ENCODE results near the gene KCNH3. TPM values are rescaled to one million over a fixed set of nuclear protein-coding genes. Genes with fewer than 3 reads are reported as not detected.

KCNH3 gene
- total RNA-seq, 6 experiments from 2014 or later: 0.09 to 0.25 (median 0.16) TPM; not detected in 3

DNA sequence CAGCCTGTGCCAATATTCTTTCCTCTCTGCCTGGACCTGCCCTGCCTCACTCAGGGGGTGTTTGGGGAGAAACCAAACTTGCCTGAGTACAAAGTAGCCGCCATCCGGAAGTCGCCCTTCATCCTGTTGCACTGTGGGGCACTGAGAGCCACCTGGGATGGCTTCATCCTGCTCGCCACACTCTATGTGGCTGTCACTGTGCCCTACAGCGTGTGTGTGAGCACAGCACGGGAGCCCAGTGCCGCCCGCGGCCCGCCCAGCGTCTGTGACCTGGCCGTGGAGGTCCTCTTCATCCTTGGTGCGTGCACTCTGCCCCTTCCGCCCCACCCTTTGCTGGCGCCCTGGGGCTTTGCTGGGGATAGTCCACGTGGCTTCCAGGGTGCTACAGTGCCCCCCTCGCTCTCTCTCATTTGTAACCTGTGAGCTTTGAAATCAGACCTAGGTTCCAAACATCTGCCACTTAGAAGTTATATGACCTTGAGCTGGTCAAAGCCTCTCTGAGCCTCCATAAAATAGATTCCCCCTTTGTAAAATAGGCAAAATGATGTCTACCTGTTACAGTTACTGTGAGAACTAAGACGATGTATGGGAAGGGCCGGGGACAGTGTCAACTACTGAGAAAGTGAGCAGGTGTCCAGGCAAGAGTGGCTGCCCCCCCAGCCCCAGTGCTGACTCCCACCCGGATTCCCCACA lies 4.5 kb downstream of the KCNH3 start:
- intact Hi-C loops (cut with DNase I): no loop called here
- Histone ChIP-seq H3K4me3 (no peak overlapping the region), H3K27me3 (peaks cover 0 to 5% of the 10 kb centered on the region in 2 donors), H3K9me3 (no peaks in the 10 kb centered on the region), H3K27ac (no peak overlapping the region), H3K4me1 (peaks cover 0 to 4% (median 0%) of the 10 kb centered on the region in 4 donors), H3K36me3 (no peaks in the 10 kb centered on the region)
- no peak for ATAC-seq
- peak in 1 of 3 donors; percentile 33 for DNase-seq
- WGBS (ENCODE audit: insufficient coverage, low coverage, low lambda C conversion rate, missing lambda C conversion rate): 74% methylated on average over 8 of the region's 20 CpGs
- TF ChIP-seq, protein P1, sequence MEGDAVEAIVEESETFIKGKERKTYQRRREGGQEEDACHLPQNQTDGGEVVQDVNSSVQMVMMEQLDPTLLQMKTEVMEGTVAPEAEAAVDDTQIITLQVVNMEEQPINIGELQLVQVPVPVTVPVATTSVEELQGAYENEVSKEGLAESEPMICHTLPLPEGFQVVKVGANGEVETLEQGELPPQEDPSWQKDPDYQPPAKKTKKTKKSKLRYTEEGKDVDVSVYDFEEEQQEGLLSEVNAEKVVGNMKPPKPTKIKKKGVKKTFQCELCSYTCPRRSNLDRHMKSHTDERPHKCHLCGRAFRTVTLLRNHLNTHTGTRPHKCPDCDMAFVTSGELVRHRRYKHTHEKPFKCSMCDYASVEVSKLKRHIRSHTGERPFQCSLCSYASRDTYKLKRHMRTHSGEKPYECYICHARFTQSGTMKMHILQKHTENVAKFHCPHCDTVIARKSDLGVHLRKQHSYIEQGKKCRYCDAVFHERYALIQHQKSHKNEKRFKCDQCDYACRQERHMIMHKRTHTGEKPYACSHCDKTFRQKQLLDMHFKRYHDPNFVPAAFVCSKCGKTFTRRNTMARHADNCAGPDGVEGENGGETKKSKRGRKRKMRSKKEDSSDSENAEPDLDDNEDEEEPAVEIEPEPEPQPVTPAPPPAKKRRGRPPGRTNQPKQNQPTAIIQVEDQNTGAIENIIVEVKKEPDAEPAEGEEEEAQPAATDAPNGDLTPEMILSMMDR (IDR thresholded peaks at IDR 0.05): no peak
- TF ChIP-seq POLR2A (IDR thresholded peaks at IDR 0.05): no peak

DNA sequence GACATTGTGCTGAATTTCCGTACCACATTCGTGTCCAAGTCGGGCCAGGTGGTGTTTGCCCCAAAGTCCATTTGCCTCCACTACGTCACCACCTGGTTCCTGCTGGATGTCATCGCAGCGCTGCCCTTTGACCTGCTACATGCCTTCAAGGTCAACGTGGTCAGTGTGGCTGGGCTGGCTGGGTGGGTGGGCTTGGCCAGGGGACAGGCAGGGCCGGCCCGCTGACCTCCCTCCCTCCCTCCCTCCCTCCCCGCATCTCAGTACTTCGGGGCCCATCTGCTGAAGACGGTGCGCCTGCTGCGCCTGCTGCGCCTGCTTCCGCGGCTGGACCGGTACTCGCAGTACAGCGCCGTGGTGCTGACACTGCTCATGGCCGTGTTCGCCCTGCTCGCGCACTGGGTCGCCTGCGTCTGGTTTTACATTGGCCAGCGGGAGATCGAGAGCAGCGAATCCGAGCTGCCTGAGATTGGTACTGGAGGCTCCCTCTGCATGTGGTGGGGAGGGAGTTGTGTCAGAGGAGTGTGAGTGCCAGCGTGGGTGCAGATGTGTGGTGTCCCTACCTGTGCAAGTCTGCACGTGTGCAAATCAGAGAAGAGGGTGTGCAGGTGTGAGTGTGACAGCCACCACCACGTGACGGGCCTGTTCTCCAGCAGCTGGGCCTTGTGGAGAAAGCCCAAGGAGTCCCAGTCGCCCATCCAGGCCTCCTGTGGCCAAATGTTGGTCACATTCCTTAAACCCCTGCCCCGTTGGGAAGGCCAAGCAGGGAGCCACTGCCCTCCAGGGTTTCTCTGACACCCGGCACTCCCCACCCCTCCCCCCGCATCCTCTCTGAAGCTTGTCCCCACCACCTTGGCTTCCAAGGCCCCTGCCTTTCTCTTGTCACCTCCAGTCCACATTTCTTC lies 5.3 kb downstream of the KCNH3 start:
- Histone ChIP-seq H3K36me3 (no peaks in the 10 kb centered on the region), H3K9me3 (no peaks in the 10 kb centered on the region), H3K27me3 (no peaks in the 10 kb centered on the region), H3K4me3 (no peak overlapping the region), H3K4me1 (no peaks in the 10 kb centered on the region), H3K27ac (no peak overlapping the region)
- peak in 1 of 3 donors; percentile 25 for DNase-seq
- intact Hi-C loops (cut with DNase I): no loop called here
- ATAC-seq: no peak
- no peak for TF ChIP-seq POLR2A (IDR thresholded peaks at IDR 0.05)
- TF ChIP-seq, protein P1 (IDR thresholded peaks at IDR 0.05): no peak
- 35% methylated on average over 4 of the region's 39 CpGs for WGBS (ENCODE audit: insufficient coverage, low coverage, low lambda C conversion rate, missing lambda C conversion rate)

DNA sequence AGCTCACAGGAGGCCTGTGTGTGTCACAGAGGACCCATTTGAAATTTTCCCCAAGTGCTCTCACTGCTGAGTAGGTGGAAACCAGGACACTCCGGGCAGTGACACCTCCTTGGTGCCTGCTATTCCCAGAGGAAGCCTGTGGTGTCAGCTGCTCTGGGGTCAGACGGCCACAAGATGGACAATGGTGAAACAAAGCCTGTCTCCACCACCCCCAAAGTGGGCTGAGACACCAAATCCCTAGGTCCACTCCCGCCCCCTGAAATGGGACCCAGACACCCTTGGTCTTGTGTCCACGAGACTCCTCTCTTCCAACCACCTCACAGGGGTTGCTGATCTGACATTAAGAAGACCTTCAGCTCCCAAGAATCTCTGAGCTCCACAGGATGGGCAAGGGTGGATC lies 7.0 kb downstream of the KCNH3 start:
- H3K4me1 ChIP-seq: peaks cover 0 to 4% (median 0%) of the 10 kb centered on the region in 4 donors
- H3K27me3 ChIP-seq: no peaks in the 10 kb centered on the region
- no peak for ATAC-seq
- intact Hi-C loops (cut with DNase I): no loop called here
- no peak for DNase-seq
- H3K9me3 ChIP-seq: no peaks in the 10 kb centered on the region
- no peak for TF ChIP-seq POLR2A (IDR thresholded peaks at IDR 0.05)
- TF ChIP-seq, protein P1 (IDR thresholded peaks at IDR 0.05): no peak
- H3K36me3 ChIP-seq: no peaks in the 10 kb centered on the region
- H3K27ac ChIP-seq: no peak overlapping the region
- no CpG with 5 or more reads among the region's 4 CpGs for WGBS (ENCODE audit: insufficient coverage, low coverage, low lambda C conversion rate, missing lambda C conversion rate)
- no peak overlapping the region for H3K4me3 ChIP-seq

GRCh38 chr12:49546481-49546880 lies 7.7 kb downstream of the KCNH3 start:
- WGBS (ENCODE audit: insufficient coverage, low coverage, low lambda C conversion rate, missing lambda C conversion rate): no CpG with 5 or more reads among the region's 3 CpGs
- H3K4me3 ChIP-seq: no peak overlapping the region
- no peak for ATAC-seq

More at GRCh38 chr12:49546481-49546880, 7.7 kb downstream of the KCNH3 start:
- DNase-seq: no peak
- no peaks in the 10 kb centered on the region for H3K27me3 ChIP-seq
- no peak overlapping the region for H3K27ac ChIP-seq
- H3K9me3 ChIP-seq: no peaks in the 10 kb centered on the region
- no peaks in the 10 kb centered on the region for H3K36me3 ChIP-seq
- intact Hi-C loops (cut with DNase I): no loop called here
- peaks cover 0 to 10% (median 0%) of the 10 kb centered on the region in 4 donors for H3K4me1 ChIP-seq
- TF ChIP-seq, protein P1 (IDR thresholded peaks at IDR 0.05): no peak
- no peak for TF ChIP-seq POLR2A (IDR thresholded peaks at IDR 0.05)

All from right lobe of liver (tissue), 6 donors.